Pancreas (tissue), 10 donors: ENCODE results near the gene GTF2I. TPM values are rescaled to one million over a fixed set of nuclear protein-coding genes. Genes with fewer than 3 reads are reported as not detected.
"Not testable (repeated sequence)": the region's sequence is repeated elsewhere in the genome, so short reads cannot be mapped to it uniquely, and the experiment has no call there.

ENCODE experiments used
- ATAC-seq, 4 donors: fragments of 200-7000 bp; cut with Tn5 transposase; one replicate each; pipeline versions ENCODE4 v1.8.0 to v1.9.1; 2020; ENCODE audit warnings: mild to moderate bottlenecking in 4 of 4, moderate library complexity in 4 of 4
- DNase-seq, 6 donors: peaks; one replicate each; pipeline ENCODE4 v3.0.0-alpha.2; 2020
- FAIRE-seq: peaks from 2 replicates; lab custom pipeline; 2012; peaks lifted over from hg19 to GRCh38; lab: Jason Lieb, UNC
- H3K27ac ChIP-seq, 4 donors: fragments of 200-600 bp; sonication (generic); 1 replicate in 3 of 4; 2 replicates in 1 of 4; pipeline versions ENCODE4 v1.5.0 to v1.8.0; 2020
- H3K27me3 ChIP-seq, 4 donors: fragments of 200-600 bp; one replicate each; pipeline ENCODE4 v1.8.0; 2021
- H3K36me3 ChIP-seq, 3 donors: fragments of 200-600 bp; sonication (generic) in 1 of 3; one replicate each; pipeline versions ENCODE4 v1.5.0 to v1.8.0; 2020 to 2021
- H3K4me1 ChIP-seq, 3 donors: fragments of 200-600 bp; one replicate each; pipeline ENCODE4 v1.8.0; 2021
- H3K4me3 ChIP-seq, 4 donors: fragments of 200-600 bp; sonication (generic) in 2 of 4; one replicate each; pipeline versions ENCODE4 v1.5.0 to v1.8.0; 2020 to 2021
- H3K9me3 ChIP-seq, 4 donors: fragments of 200-600 bp; one replicate each; pipeline ENCODE4 v1.8.0; 2021
- CTCF ChIP-seq, 4 donors: fragments of 200-600 bp; sonication (generic) in 3 of 4; IDR thresholded peaks; one replicate each; pipeline versions ENCODE4 v1.5.0 to v1.8.0; 2021; ENCODE audit warnings: antibody characterized with exemption in 4 of 4
- WGBS, 2 donors: extraction: QIAGEN DNeasy Blood & Tissue Kit; methylation state at CpG; one replicate each; pipeline ENCODE4 v1.1.7; 2013; 5-methylcytosine and 5-hydroxymethylcytosine counted together
- intact Hi-C, 3 donors: fragments of 100-400 bp; cut with DNase I; formaldehyde crosslinking; loops; one replicate each; pipeline versions ENCODE4 v1.11.1 to v1.14.2; 2022
- polyA plus RNA-seq, 2 donors: library from polyadenylated mRNA; stranded (reverse); fragments of 200-250 nt; gene quantifications; one replicate each; pipeline ENCODE4 v1.2.3, GENCODE V29; 2013
- total RNA-seq, 6 donors: library from RNA; stranded (reverse); fragmentation: NEBNext Ultra II Directional in 4 of 6; extraction: Animal tissue kit (Norgen Biotek cat#: 25700) in 4 of 6; gene quantifications; one replicate each; pipeline versions ENCODE4 v1.2.1 to v1.2.4, GENCODE V29; 2021 to 2023
- donor health status: healthy with polysubstance abuse.
- donor health status: DM: no; HTN: no; CAD: no; lungs with moderate emphysema.
- donor health status: DM: no; HTN: no; CAD: no.
- donor health status: control.
- donor health status: control.
- donor health status: Bipolar disorder and iron deficiency.
- donor health status: DM: yes; HTN: yes; CAD: no.
- donor health status: DM: no; HTN: no; CAD: no.
- donor health status: DM: no; HTN: no; CAD: no.
- donor health status: DM: yes; HTN: yes; CAD: no.

GTF2I gene
- total and polyA plus RNA-seq, 8 donors: 40.5 to 159 (median 80.8) TPM

DNA sequence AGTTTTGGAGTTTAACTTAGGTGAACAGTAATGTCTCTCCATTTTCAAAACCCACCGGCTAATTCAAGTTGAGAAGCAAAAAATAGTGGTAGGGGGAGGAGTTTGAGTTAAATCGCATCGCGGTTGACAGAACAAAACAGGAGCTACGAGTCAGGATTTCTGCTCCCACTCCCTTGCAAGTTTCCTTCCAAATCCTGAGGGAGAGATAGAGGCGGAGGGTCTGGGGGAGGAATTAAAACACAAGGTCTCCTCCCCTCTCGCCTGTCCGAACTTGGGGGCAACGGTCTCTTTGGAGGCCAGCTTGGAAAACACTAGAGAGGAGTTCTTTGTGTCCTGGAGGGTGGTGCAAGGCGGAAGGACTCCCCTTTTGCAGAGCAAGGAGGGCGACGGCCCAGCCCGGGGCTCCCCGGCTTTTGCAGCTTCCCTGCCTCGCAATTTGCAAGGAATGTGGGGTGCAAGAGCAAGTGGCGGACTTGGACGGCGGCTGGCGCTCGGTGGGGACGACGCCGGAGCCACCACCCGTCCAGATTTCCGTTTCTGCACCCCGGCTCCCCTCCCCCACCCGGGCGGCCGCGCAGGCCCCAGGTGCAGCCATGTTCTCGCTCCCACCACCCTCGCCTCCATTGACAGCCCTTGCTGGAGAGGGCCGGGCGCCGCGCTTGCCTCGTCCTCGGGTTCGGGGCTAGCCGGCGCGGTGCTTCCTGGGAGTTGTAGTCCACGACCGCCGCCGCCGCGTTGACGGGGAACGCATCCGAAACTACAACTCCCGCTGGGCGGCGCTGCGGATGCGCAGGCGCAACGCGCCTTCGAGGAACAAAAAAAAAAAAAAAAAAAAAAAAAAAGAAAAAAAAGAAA is 454 bp upstream of the GTF2I start:
- Histone ChIP-seq H3K27me3 (no peaks in the 10 kb centered on the region), H3K27ac (peak overlapping the region; percentile 95 to 99 (median 96)), H3K9me3 (no peaks in the 10 kb centered on the region), H3K4me3 (peak overlapping the region; percentile 99 to 100 (median 100)), H3K36me3 (no peaks in the 10 kb centered on the region), H3K4me1 (peaks cover 3 to 45% (median 21%) of the 10 kb centered on the region in 3 donors)
- DNase-seq: peak; percentile 97 to 100 (median 98)
- intact Hi-C loops: no loop called here
- peak; percentile 89 to 94 (median 90) for ATAC-seq
- FAIRE-seq: no peak
- TF ChIP-seq CTCF (IDR thresholded peaks at IDR 0.05): peak in 1 of 4 donors; percentile 18
- 0 to 1% methylated on average over 49 to 60 of the region's 60 CpGs for WGBS, 2 donors

DNA sequence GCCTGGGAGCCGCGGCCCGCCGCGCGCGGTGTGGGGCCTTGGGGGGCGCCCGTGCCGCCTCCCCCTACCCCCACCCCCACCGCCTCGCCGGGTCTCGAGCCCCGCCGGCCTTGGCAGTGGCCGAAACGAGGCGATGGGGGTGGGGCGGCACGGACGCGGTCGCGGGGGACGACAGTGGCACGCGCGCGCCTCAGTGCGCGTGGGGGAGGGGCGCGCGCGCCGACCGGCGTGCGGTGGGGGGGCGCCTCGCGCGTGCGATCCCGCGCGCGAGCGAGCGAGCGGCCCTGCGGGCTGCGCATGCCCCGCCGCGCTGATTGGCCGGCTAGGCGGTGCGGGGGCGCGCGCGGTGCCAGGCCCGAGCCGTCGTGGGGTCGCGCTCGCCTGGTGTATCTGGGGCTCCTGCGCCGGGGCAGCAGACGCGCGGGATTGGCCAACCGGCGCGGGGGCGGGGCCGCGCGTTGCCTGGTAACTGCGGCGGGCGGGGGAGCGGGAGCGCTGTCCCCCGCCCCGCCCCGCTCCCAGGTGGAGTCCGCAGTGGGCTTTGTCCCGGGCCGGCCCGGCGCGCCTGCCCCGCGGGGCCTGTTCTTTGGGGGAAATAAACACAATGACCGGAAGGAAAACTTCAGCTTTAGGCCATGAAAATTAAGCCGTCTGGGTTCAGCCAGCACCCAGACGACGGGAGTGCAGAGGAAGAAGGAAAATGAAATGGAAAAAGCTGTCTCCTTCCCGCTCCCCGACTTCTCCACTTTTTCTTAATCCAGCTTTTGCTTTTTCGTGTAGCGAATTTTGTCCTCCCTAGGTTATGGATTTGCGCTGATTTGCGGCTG is 873 bp downstream of the GTF2I start:
- ATAC-seq (peak; percentile 66 to 76 (median 72)), FAIRE-seq (no peak)

DNA sequence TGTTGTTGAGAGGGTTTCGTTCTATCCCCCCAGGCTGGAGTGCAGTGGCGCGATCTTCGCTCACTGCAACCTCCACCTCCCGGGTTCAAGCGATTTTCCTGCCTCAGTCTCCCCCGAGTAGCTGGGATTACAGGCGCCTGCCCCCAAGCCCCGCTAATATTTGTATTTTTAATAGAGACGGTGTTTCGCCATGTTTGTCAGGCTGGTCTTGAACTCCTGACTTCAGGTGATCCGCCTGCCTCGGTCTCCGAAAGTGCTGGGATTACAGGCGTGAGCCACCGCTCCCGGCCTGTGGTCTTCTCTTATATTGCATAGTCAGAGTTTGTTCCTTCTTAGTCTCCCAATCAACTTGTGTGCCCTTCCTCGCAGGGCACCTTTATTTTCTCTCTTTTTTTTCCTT is 2.7 kb downstream of the GTF2I start:
- H3K36me3 ChIP-seq, H3K27me3 ChIP-seq, DNase-seq, intact Hi-C loops, H3K9me3 ChIP-seq, ATAC-seq, FAIRE-seq: not testable (repeated sequence)
- H3K4me3 ChIP-seq: peak overlapping the region in 1 of 4 donors; percentile 14
- peak overlapping the region in 2 of 4 donors; percentile 63 to 96 for H3K27ac ChIP-seq
- peaks cover 3 to 54% (median 22%) of the 10 kb centered on the region in 3 donors for H3K4me1 ChIP-seq
- 81 to 83% methylated on average over 18 of the region's 18 CpGs for WGBS, 2 donors

More for the DNA sequence above, 873 bp downstream of the GTF2I start:
- peak; percentile 90 to 97 (median 93) for DNase-seq
- H3K27ac ChIP-seq: peak overlapping the region; percentile 95 to 99 (median 96)
- no peaks in the 10 kb centered on the region for H3K9me3 ChIP-seq
- intact Hi-C loops: no loop called here
- no peaks in the 10 kb centered on the region for H3K27me3 ChIP-seq
- no peak for TF ChIP-seq CTCF (IDR thresholded peaks at IDR 0.05)
- peaks cover 3 to 56% (median 22%) of the 10 kb centered on the region in 3 donors for H3K4me1 ChIP-seq
- H3K4me3 ChIP-seq: peak overlapping the region; percentile 99 to 100 (median 100)
- no peaks in the 10 kb centered on the region for H3K36me3 ChIP-seq
- WGBS, 2 donors: 1 to 2% methylated on average over 62 to 108 of the region's 108 CpGs

- H3K4me3 ChIP-seq, ATAC-seq, H3K36me3 ChIP-seq, FAIRE-seq, intact Hi-C loops, H3K27me3 ChIP-seq, H3K9me3 ChIP-seq, DNase-seq: not testable (repeated sequence)
- 63 to 67% methylated on average over 21 of the region's 21 CpGs for WGBS, 2 donors
- peak overlapping the region in 1 of 4 donors; percentile 63 for H3K27ac ChIP-seq
- H3K4me1 ChIP-seq: peaks cover 3 to 49% (median 18%) of the 10 kb centered on the region in 3 donors
Observed at GRCh38 chr7:74661836-74662794, 4.6 kb downstream of the GTF2I start.

DNA sequence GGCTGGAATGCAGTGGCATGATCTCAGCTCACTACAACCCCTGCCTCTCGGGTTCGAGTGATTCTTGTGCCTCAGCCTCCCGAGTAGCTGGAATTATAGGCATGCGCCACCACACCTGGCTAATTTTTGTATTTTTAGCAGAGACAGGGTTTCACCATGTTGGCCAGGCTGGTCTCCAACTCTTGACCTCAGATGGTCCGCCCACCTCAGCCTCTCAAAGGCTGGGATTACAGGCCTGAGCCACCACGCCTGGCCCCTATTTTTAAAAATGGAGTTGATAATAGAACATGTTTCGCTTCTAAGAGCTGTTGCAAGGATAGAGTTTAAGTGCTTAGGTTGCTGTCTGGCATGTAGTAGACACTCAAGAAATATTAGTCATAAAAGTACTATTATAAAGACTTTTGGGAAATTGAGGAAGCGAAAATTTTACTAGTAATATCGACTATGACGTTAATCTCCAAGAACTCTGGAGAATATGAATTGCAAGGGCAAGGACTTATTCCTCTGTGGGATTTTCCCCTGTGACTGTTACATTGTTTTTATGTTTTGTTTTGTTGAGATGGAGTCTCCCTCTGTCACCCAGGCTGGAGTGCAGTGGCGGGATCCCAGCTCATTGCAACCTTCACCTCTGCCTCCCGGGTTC is 7.9 kb downstream of the GTF2I start:
- no peak overlapping the region for H3K4me3 ChIP-seq
- FAIRE-seq (no peak), ATAC-seq (no peak), DNase-seq (no peak)
- no peaks in the 10 kb centered on the region for H3K27me3 ChIP-seq
- intact Hi-C loops: no loop called here
- no peak for TF ChIP-seq CTCF (IDR thresholded peaks at IDR 0.05)
- H3K36me3 ChIP-seq: peaks cover 0 to 3% (median 0%) of the 10 kb centered on the region in 3 donors
- H3K27ac ChIP-seq: no peak overlapping the region
- peaks cover 0 to 33% (median 8%) of the 10 kb centered on the region in 3 donors for H3K4me1 ChIP-seq
- H3K9me3 ChIP-seq: no peaks in the 10 kb centered on the region
- WGBS, 2 donors: 95 to 96% methylated on average over 12 of the region's 12 CpGs

DNA sequence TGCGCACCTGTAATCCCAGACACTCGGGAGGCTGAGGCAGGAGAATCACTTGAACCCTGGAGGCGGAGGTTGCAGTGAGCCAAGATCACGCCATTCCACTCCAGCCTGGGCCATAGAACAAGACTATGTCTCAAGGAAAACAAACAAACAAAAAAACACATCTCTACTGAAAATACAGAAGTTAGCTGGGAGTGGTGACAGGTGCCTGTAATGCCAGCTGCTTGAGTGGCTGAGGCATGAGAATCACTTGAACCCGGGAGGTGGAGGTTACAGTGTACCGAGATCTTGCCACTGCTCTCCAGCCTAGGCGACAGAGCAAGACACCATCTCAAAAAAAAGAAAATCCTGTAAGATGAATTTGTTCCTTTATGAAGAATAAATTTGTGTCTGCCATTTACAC is 9.5 kb downstream of the GTF2I start:
- H3K4me1 ChIP-seq: peaks cover 0 to 19% (median under 1%) of the 10 kb centered on the region in 3 donors
- H3K27ac ChIP-seq, ATAC-seq, H3K4me3 ChIP-seq, FAIRE-seq, H3K27me3 ChIP-seq, DNase-seq, intact Hi-C loops, H3K36me3 ChIP-seq, H3K9me3 ChIP-seq: not testable (repeated sequence)
- WGBS, 2 donors: 91% methylated on average over 7 of the region's 7 CpGs

- H3K4me3 ChIP-seq, H3K27me3 ChIP-seq, H3K9me3 ChIP-seq, ATAC-seq, DNase-seq, H3K27ac ChIP-seq, H3K36me3 ChIP-seq, intact Hi-C loops, FAIRE-seq: not testable (repeated sequence)
- peaks cover 0 to 15% (median 0%) of the 10 kb centered on the region in 3 donors for H3K4me1 ChIP-seq
- 93 to 94% methylated on average over 5 of the region's 5 CpGs for WGBS, 2 donors
Observed at GRCh38 chr7:74667520-74667919, 10.0 kb downstream of the GTF2I start.
